NCI-H1417 treated with DMSO at 0.1 percent for 48 hours (cell line): ENCODE data around the gene SLC9A1.
"Not testable (repeated sequence)": the region's sequence is repeated elsewhere in the genome, so short reads cannot be mapped to it uniquely, and the experiment has no call there.

Experiments used
- DNase-seq: peaks from one replicate; lab custom pipeline; 2025; lab: John Stamatoyannopoulos, UW

SLC9A1 gene

DNA sequence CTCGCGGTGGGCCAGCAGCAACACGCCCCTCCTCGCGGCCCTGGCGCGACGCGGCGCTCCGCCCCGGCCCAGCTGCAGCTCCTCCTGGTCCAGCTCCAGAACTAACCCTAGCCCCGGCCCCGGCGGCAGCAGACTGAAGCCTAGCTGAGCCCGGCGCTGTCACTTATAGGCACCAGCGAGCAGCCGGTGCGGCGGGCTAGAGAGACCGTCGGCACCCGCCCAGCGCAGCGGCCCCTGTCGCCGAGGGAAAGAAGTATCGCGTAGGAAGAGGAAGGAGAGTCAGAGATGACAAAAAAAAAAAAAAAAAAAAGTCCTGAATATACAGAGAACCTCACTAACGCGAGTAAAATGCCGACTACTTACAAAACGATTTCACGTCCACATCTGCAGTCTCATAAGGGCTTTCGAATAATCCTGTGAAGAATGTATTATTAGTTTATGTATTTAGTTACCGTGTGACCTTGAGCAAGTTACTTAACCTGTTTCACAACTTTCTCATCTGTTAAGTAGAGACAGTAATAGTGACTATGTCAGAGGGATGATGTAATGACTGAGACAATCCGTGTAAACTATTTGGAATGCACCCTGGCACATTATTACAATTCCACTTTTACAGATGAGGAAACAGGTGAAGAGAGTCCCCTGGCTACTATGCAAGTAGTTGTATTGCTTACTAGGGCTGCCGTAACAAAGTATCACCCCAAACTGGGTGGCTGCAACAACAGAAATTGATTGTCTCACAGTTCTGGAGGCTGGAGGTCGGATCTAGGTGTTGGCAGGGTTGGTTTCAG lies at the start of gene SLC9A1:
TSS of gene SLC9A1 (minus strand) at position 135 of the 791 bp plus-strand sequence. CDS start 791 bp downstream, outside the sequence.
- peak; percentile 54 for DNase-seq

- DNase-seq: no peak
Observed at GRCh38 chr1:27203946-27204345, 49.0 kb upstream of the SLC9A1 start.

GRCh38 chr1:27201295-27201694 lies 46.4 kb upstream of the SLC9A1 start:
- no peak for DNase-seq

- DNase-seq: no peak
Observed at GRCh38 chr1:27193194-27193593, 38.3 kb upstream of the SLC9A1 start.

GRCh38 chr1:27192039-27192529 lies 37.2 kb upstream of the SLC9A1 start:
- DNase-seq: no peak

- DNase-seq: not testable (repeated sequence)
Observed at GRCh38 chr1:27184665-27185064, 29.7 kb upstream of the SLC9A1 start.

DNA sequence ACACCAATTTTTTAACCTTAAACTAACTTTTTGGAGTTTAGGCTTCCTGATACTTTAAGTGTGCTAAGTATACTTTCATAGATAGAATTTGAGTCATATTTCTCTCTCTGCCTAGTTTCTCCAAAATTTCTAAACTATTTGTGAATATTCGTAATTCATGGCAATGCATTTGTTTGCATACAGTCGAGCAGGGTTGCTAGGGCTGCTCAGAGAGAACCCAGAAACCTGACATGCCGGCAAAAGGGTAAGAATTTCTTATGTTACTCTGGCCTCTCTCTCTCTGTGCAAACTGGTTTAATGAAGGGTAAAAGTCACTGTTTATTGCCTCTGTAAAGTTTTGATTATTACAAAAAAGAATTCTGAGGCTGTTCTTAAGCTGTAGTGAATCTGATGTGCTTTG lies 25.1 kb upstream of the SLC9A1 start:
- no peak for DNase-seq

- DNase-seq: no peak
Observed at GRCh38 chr1:27179379-27179778, 24.5 kb upstream of the SLC9A1 start.

GRCh38 chr1:27176954-27177353 lies 22.0 kb upstream of the SLC9A1 start:
- no peak for DNase-seq

- no peak for DNase-seq
Observed at GRCh38 chr1:27176323-27176722, 21.4 kb upstream of the SLC9A1 start.

- DNase-seq: not testable (repeated sequence)
Observed at GRCh38 chr1:27172992-27173391, 18.1 kb upstream of the SLC9A1 start.

GRCh38 chr1:27166929-27167328 lies 12.0 kb upstream of the SLC9A1 start:
- no peak for DNase-seq

GRCh38 chr1:27166351-27166802 lies 11.5 kb upstream of the SLC9A1 start:
- no peak for DNase-seq

DNA sequence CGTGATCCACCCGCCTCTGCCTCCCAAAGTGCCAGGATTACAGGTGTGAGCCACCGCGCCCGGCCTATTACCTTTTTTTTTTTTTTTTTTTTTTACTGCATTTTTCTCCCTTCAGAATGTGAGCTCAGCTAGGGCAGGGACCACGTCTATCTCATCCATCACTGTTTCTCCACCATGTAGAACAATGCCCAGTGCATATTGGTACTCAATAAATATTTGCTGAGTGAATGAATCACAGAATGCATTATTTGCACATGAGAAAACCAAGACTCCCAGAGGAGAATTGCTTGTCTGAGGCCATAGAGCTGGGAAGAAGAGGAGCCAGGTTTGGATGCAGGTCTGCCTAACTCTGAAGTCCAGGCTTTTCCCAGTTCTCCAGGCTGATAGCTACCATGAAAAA lies 8.2 kb upstream of the SLC9A1 start:
- DNase-seq: no peak

DNA sequence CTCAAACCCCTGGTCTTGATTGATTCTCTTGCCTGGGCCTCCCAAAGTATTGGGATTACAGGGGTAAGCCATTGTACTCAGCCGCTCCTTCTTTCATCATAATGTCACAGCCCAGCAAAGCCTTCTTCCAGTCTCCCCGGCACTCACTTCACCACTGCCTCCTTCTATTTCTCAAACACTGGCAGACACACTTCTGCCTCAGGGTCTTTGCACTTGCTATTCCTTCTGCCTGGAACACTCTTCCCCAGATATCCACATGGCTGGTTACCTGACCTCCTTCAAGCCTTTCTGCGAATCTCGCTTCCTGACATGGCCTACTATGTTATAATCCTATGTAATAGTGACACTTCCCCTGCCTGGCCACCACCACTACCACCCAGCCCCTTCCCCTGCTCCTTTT lies 7.2 kb upstream of the SLC9A1 start:
- DNase-seq: no peak

DNA sequence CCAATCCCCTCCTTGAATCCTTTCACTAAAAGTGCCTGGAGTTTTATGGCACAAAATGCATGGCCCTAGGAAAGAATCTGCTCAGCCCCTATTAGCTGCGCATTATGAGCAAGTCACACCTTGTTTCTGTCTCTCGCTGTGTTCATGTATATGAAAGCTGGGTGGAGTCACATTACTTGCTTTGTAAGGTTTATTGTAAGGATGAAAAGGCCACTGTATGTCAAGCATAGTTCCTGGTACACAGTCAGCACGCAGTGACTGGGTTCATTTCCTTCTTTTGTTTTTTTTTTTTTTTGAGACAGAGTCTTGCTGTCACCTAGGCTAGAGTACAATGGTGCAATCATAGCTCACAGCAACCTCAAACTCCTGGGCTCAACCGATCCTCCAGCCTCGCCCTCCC lies 6.7 kb upstream of the SLC9A1 start:
- DNase-seq: no peak

- no peak for DNase-seq
Observed at GRCh38 chr1:27157194-27157593, 2.3 kb upstream of the SLC9A1 start.

GRCh38 chr1:27154469-27154990 lies 395 bp downstream of the SLC9A1 start:
- no peak for DNase-seq

DNA sequence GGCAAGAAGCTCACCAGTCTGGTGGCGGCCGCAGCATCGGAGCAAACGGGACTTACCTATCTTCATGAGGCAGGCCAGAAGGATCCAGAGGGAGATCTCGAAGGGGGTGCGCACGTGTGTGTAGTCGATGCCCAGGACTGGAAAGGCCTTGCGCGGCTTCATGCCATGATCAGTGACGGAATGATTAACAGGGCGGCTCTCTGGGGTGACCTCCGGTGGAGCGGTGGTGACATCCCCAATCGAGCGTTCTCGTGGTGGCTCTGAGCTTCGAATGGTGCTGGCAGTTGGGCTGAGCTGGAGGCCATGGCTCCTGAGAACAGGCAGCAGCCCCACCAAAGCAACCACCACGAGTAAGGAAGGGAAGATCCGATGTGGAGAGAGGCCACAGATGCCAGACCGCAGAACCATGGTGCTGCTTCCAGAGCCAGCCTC lies 982 bp downstream of the SLC9A1 start:
- no peak for DNase-seq

DNA sequence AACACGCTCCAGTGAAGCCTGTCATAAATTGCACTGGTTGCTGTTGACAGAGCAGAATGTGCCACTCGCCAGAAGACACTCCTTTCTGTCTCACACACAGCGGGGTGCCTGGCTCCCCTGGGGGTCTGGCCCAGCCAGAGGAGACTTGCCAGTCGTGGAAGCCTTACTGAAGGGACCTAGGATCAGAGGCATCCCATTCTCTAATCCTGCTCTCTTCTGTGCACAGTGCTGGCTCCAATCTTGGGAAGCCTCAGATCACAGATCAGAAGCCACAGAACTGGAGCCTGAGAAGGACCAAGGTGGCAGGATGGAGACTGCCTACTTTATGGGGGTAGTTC lies 1.4 kb downstream of the SLC9A1 start:
- no peak for DNase-seq

DNA sequence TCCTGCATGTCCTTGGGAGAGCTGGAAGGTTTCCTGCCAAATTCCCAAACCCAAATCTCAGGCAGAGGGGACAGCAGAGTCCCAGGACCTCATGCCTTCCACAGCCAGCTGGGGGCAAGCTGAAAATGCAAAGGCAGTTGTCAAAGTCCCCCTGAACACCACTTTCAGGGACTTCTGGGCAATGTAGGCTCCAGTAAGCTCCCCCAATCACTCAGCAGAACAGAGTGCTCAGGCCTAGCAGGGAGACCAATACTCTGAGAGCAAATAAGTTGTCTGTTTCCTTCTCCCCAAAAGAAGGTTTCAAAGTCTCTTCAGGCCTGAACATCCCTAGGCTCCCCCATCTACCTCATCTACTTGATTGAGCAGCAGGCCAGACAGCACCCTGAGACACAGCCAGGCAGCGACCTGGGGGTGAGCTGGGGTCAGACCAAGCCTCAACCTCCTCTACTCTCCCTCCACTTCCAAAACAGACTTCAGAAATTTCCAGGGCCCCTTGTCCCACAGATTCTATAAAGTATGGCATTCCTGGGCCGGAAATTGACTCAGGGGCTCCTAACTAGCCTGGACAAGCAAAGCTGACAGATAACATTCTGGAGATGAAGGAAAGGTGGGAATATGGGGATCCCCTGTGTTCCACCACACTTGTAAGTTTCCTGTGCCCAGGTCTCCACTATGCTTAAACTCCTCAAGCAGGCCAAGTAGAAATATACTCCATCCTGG lies 1.9 kb downstream of the SLC9A1 start:
- no peak for DNase-seq

GRCh38 chr1:27152004-27152828 lies 2.7 kb downstream of the SLC9A1 start:
- no peak for DNase-seq
